HuH-7.5 (cell line): ENCODE results near the gene DAND5.

Experiments
- DNase-seq: peaks from one replicate; pipeline ENCODE4 v3.0.0; 2011; ENCODE audit warnings: low spot score

DAND5 gene, protein sequence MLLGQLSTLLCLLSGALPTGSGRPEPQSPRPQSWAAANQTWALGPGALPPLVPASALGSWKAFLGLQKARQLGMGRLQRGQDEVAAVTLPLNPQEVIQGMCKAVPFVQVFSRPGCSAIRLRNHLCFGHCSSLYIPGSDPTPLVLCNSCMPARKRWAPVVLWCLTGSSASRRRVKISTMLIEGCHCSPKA

DNA sequence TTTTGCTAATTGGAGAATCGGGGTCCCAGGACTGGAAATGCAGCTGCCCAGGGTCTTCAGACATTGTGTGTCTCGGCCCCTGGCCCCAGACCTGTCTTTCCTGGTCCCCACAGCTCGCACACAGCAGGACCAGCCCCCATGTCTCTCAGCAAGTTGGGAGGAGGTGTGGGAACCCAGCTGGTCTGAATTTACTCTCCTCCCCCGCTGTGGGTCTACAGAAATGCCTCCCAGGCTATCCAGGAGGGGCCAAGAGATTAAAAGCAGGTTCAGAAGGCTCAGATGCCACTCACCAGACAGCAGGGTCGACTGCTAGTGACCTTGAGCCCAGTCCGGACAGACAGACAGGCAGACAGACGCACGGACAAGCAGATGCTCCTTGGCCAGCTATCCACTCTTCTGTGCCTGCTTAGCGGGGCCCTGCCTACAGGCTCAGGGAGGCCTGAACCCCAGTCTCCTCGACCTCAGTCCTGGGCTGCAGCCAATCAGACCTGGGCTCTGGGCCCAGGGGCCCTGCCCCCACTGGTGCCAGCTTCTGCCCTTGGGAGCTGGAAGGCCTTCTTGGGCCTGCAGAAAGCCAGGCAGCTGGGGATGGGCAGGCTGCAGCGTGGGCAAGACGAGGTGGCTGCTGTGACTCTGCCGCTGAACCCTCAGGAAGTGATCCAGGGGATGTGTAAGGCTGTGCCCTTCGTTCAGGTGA, at the start of gene DAND5:
Gene DAND5 (plus strand): TSS at position 285 of the 697 bp plus-strand sequence. CDS start 85 bp downstream, at position 370.
- DNase-seq: no peak

DNA sequence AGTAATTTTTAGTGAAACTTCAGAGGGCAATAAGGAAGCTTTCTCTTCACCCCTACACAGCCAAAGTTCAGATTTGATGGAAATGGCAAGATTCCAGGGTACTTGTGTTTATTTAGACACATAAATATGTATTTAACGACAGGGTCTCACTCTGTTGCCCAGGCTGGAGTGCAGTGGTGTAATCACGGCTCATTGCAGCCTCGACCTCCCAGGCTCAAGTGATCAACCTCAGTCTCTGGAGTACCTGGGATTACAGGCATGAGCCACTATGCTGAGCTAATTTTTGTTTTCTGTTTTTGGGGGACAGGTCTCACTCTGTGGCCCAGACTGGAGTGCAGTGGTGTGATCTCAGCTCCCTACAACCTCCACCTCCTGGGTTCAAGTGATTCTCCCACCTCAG, 48.3 kb upstream of the DAND5 start:
- no peak for DNase-seq

DNA sequence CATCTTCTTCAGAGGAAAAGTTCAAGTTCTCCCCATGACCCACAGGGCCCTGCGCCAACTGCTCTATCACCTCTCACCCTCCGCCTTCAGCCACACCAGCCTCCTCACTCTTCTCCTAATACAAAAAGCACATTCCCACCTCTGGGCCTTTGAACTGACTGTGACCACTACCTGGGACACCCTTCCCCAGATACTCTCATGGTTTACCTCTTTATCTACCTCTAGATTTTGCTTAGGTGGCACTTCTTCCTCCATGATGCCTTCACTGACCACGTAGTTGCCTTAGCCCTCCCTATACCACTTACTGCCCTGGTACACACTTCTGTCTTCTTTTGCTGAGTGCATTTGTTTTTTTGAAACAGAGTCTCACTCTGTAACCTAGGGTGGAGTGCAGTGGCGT, 46.4 kb upstream of the DAND5 start:
- no peak for DNase-seq

DNA sequence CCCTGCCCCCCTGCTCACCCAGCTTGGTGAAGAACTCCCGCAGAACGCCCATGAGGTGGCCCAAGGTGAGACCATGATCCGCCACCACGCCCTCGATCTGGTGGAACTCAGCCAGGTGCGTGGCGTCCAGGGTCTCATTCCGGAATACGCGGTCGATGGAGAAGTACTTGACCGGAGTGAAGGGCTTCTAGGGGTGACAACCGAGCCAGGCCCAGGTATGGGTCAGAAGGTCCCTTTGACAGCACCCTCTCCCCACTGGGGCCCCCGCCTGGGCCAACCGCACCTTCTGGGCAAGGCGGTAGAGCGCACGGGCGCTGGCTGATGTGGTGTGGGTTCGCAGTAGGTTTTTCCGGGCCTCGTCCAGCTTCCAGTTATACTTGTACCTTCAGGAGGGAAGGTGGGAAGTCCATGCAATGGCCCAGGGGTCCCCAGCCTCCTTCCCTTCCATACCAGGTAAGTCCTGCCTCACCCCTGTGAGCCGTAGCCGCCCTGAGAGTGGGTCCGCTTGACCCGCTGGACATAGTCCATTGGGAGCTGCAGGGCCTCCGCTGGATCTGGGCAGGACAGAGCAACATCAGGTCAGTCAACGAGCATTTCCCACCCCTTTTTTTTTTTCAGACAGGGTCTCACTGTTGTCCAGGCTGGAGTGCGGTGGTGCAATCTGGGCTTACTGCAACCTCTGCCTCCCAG, 44.6 kb upstream of the DAND5 start:
- no peak for DNase-seq

DNA sequence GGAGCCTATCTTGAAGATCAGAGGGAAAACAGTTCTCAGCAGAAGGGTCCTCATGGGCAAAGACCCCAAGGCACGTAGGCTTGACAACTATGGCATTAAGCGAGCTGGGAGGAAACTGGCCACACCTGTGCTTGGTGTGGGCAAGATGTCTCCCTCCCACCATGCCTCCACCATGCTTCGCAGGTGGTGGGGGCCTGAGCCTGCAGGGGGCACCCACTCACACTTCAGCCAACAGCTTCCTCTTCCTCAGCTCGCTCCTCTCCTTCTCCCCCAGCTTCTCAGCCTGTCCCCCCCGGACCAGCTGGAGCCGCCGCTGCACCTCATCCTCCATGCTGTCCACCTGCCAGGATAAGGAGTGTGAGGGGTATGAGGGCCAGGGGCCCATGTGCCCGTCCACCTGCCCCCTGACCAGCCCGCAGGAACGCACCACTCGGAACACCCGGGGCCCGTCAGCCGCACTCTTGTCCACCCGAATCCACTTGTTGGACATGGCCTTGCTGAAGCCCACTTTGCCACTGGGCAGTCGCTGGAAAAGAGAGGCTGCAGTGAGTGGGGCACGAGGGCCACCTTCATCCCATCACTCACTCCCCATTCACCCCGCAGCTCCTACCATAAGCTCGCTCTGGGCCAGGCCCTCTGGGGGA, 39.3 kb upstream of the DAND5 start:
- DNase-seq: no peak

DNA sequence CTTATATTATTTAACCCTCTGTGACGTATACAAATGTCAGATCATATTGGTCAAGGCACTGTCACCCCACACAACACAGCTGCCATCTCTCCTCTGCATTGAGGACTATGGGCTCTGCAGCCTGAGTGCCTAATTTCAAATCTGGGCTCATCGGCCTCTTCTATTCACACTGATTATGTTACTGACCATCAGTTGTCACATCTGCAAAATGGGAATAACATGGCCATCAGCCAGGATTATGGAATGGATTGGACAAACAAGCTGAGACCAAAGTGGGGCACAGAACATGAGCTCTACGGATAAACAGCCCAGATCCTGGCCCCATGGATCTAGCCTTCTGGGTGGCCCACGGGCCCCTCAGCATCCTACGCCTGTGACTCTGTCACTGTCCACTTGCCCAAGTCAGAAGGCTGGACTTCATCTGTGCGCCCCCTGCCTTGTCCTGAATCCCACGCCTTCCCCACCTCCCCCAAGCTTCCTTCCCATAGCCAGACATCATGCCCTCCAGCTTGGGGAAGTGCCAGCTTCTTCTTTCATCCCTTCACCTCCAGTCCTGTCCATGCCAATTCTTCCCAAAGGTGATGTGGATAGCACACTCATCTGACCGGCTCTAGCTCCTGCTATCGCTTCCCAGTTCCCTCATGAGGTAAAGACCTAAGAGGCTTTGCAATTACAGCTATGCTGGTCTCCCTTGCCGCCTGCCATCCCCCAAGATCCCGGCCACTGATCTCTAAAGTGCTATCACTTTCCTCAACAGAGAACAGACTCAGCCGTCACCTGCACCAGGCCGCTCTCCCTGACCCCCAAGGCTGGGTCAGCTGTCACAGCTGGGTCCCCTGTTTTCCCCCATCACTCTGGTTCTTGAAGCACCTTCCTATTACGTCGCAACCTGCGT, 36.7 kb upstream of the DAND5 start:
- no peak for DNase-seq

DNA sequence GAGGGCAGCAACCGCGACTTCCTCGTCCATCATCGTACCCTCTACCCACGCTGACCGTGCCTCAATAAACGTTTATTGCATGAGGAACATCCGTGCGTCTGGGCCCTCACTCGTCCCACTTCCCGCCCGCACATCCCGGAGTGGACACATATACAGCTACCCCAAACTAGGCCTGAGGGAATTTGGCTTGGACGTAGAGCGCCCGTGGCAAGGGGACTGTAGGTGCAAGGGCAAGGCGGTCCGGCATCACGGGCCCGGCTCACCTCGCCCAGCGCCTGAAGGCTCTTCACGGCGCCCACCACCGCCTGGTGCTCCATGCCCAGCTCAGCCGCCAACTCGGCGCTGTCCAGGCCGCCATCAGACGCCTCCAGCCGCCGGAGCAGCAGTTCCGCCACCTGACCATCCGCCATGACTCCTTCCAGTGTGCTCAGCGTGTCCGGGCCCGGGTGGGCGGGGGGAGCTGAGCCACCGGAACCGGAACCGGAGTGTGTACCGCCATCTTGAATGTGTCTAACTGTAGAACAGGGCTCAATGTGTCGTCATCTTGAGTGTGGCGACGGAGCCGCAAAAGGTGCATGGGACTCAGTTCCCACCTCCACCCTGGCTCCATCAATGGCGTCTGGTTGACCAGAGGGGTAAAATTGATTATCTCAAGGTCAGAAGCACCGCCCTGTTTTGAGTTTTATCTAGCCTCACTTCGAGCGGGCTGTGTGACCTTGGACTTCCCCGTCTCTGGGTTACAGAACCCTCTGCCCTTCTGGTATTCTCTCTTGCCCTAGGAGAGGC, 35.9 kb upstream of the DAND5 start, which contains the start of gene FARSA:
Gene FARSA (minus strand): TSS at position 425 of the 786 bp plus-strand sequence. CDS start 15 bp downstream, at position 410.
- peak; percentile 91 for DNase-seq

DNA sequence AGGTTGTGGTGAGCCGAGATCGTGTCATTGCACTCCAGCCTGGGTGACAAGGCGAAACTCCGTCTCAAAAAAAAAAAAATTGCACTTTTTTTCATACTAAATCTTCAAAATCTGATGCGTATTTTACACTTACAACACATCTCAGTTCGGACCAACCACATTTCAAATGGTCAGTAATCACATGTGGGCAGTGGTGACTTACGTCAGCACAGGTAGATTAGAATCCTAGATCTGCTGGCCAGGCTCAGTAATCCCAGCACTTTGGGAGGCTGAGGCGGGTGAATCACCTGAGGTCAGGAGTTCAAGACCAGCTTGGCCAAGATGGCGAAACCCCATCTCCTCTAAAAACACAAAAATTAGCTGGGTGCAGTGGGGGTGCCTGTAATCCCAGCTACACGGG, 34.3 kb upstream of the DAND5 start:
- no peak for DNase-seq

DNA sequence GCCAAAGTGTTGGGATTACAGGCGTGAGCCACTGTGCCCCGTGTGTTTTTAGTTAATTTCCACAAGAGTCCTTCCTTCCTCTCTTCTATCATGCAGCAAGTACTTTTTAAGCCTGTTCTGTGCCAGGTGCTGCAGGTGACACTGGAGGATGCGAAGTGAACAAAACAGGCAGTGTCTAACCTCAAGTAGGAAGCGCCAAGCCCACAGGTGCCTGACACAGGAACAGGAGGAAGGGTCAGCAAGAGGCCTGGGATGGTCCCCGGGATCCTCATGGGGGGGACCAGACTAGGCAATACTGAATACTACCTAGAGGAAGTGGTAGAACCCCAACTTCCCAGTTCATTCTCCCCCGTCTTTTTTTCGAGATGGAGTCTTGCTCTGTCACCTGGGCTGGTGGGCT, 32.8 kb upstream of the DAND5 start:
- no peak for DNase-seq

DNA sequence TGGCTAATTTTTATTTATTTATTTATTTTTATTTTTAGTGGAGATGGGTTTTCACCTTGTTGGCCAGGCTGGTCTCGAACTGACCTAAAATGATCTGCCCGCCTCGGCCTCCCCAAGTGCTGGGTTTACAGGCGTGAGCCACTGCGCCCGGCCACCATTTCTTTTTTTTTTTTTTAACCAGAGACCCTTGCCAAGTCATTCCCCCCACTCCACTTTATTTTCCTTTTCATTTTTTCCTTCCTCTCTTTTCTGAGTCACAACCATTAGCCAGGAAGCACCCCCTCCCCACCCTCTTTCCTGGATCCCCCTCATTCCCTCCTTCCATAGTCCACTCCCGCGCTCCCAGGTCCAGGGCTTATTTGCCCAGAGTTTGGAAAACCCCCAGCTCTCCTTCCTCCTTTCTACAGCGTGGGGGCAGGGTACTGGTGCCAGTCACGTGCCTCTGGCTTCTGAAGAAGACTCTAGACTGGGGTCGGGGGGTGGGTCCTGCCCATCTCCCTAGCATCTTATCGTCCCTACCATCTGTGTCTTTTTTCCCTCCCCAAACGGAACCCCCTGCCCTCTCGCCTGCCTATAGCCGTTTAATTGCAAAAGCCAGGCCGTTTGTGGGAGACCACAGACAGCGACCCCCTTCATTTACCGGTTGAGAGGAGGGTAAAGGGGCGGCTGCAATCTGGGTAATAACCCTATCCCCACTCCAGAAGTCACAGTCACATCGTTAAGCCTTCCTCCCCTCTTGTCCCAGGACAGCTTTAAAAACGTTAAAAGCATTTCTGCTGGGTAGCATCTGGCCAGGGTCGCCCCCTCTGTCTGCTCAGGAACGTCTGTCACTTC, 32.1 kb upstream of the DAND5 start:
- DNase-seq: no peak

DNA sequence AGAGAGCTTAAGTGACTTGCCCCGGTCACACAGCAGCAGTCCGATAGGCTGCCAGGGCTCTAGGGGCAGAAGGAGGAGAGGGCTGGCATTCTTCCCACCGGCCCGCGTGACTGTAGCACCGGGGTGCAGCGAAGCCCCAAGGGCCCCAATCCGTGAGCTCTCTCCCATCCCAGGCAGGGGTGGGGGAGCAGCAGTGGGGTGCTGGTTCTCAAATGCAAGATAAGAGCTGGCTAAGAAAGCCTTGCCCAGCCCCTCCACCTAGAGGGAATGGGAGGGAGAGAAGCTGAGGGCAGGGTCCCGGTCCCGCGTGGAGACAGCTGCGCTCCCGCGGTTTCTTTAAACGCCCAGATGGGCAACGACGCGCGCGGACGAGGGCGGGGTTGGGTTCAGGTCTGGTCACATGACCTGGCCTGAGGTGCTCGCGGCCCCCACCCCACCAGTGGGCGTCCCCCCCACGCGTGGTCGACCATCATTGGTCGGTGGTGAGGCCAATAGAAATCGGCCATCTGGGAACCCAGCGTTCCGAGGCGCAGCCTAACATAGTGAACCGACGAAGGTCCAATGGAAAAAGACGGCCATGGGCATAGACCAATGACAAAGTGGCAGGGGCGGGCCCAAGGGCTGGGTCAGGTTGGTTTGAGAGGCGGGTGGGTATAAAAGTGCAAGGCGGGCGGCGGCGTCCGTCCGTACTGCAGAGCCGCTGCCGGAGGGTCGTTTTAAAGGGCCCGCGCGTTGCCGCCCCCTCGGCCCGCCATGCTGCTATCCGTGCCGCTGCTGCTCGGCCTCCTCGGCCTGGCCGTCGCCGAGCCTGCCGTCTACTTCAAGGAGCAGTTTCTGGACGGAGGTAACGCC, 31.2 kb upstream of the DAND5 start, which contains the start of gene CALR:
Gene CALR (plus strand): TSS at position 683 of the 852 bp plus-strand sequence. CDS start 71 bp downstream, at position 754.
- peak; percentile 99 for DNase-seq

DNA sequence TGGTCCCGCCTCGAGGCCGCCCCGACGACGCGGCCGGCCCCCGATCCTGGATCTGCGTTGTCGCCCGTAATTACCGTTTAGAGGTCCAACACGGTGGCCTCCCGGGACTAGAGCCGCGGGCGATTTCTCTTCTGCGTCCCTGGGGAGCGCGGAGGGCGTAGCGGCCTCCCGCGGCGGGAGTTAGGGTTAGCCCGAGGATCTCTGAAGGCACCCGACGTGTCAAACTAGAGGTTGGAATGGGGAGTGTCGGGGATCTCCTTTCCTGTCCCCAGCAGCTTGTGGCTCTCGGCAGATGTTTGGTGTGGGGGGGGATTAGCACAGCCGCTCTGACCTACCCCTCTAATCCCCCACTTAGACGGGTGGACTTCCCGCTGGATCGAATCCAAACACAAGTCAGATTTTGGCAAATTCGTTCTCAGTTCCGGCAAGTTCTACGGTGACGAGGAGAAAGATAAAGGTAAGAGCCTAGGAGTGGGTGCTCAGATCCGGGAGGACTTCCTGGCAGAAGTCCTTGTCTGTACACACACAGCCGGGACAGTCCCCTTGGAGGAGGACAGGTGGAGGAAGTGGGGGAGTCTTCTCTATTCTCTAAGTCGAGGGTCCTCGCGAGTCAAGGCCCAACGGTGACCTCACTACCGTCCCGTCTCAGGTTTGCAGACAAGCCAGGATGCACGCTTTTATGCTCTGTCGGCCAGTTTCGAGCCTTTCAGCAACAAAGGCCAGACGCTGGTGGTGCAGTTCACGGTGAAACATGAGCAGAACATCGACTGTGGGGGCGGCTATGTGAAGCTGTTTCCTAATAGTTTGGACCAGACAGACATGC, 30.4 kb upstream of the DAND5 start:
- no peak for DNase-seq

DNA sequence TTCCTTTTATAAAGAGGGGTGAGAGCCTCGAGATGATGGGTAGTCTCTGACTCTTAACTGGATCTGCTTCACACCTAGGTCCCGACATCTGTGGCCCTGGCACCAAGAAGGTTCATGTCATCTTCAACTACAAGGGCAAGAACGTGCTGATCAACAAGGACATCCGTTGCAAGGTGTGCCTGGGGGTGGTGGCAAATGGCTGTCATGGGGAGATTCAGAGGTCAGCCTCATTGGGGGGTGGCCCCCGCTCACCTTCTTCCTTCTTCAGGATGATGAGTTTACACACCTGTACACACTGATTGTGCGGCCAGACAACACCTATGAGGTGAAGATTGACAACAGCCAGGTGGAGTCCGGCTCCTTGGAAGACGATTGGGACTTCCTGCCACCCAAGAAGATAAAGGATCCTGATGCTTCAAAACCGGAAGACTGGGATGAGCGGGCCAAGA, 29.4 kb upstream of the DAND5 start:
- DNase-seq: no peak

DNA sequence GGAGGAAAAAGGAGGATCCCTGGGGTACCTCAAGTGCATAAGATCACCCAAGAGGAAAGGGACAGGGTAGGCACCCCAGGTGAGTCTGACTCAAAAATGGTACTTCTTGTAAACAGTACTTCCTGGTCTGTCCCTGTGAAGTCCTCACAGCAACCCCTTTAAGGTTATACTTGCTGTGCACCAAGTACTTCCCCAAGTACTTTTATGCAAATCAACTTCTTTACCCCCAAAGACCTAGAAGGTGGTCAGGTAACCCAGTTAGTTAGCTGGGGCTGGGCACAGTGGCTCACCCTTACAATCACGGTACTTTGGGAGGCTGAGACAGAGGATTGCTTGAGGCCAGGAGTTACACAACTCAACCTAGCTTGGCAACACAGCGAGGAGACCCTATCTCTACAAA, 28.5 kb upstream of the DAND5 start:
- DNase-seq: no peak

DNA sequence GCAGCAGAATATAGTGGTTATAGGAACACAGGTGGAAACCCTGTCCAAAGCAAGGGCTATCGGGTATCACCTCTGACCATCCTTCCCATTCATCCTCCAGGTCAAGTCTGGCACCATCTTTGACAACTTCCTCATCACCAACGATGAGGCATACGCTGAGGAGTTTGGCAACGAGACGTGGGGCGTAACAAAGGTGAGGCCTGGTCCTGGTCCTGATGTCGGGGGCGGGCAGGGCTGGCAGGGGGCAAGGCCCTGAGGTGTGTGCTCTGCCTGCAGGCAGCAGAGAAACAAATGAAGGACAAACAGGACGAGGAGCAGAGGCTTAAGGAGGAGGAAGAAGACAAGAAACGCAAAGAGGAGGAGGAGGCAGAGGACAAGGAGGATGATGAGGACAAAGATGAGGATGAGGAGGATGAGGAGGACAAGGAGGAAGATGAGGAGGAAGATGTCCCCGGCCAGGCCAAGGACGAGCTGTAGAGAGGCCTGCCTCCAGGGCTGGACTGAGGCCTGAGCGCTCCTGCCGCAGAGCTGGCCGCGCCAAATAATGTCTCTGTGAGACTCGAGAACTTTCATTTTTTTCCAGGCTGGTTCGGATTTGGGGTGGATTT, 25.8 kb upstream of the DAND5 start:
- DNase-seq: no peak

DNA sequence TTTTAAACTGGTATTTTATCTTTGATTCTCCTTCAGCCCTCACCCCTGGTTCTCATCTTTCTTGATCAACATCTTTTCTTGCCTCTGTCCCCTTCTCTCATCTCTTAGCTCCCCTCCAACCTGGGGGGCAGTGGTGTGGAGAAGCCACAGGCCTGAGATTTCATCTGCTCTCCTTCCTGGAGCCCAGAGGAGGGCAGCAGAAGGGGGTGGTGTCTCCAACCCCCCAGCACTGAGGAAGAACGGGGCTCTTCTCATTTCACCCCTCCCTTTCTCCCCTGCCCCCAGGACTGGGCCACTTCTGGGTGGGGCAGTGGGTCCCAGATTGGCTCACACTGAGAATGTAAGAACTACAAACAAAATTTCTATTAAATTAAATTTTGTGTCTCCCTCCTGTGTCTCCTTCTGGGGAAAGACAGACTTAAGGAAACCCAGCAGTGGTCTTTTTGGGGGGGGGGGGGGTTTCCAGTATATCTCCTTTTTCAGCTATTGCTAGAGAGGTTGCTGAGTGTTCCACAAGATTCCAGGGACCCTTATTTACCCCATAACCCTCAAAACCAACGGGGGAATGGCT, 25.2 kb upstream of the DAND5 start:
- no peak for DNase-seq

DNA sequence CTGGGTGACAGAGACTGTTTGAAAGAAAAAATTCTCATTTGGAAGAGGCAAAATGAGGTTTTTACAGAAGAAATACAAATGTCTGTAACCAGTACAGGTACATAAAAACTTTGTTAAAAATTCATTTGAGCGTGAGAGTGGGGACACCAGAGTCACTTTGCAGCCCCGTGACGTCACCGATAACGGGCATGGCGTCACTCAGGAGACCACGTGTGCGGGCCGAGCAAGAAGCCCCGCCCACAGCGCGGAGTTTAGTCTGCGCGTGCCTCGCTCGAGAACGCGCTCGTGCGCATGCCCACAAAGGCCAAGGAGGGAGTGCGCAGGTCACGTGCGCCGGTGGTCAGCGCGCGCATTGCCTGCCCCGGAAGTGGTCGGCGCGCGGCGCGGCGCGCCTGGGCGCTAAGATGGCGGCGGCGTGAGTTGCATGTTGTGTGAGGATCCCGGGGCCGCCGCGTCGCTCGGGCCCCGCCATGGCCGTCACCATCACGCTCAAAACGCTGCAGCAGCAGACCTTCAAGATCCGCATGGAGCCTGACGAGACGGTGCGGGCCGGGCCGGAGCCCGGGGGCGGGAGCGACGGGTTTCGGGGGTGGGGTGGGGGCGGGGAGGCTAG, 23.8 kb upstream of the DAND5 start, which contains the start of gene RAD23A:
Gene RAD23A (plus strand): TSS at position 384 of the 613 bp plus-strand sequence. CDS start 87 bp downstream, at position 471.
- DNase-seq: peak; percentile 95
